ENCODE data around the gene LRRC8A.
A peak's percentile ranks its signal among the peaks of the same experiment; 100 is the strongest.

The LRRC8A gene

GRCh38 chr9:128902351-128903078, 20.6 kb downstream of the LRRC8A start:
- no peak for DNase-seq (ENCODE audit: low spot score)

GRCh38 chr9:128903079-128903461, 21.1 kb downstream of the LRRC8A start:
- DNase-seq (ENCODE audit: low spot score) = no peak

- DNase-seq (ENCODE audit: low spot score) = no peak
Measured at GRCh38 chr9:128903871-128904620, 22.1 kb downstream of the LRRC8A start.

- DNase-seq (ENCODE audit: low spot score) = no peak
Measured at GRCh38 chr9:128905964-128906363, 24.0 kb downstream of the LRRC8A start.

GRCh38 chr9:128906741-128907140, 24.8 kb downstream of the LRRC8A start:
- no peak for DNase-seq (ENCODE audit: low spot score)

GRCh38 chr9:128908372-128908771, 26.4 kb downstream of the LRRC8A start:
- DNase-seq (ENCODE audit: low spot score) = no peak

GRCh38 chr9:128909859-128910258, 27.9 kb downstream of the LRRC8A start:
- no peak for DNase-seq (ENCODE audit: low spot score)

- DNase-seq (ENCODE audit: low spot score) = no peak
Measured at GRCh38 chr9:128910906-128911305, 29.0 kb downstream of the LRRC8A start.

- no peak for DNase-seq (ENCODE audit: low spot score)
Measured at GRCh38 chr9:128911529-128912035, 29.6 kb downstream of the LRRC8A start.

- DNase-seq (ENCODE audit: low spot score) = no peak
Measured at GRCh38 chr9:128912270-128912853, 30.4 kb downstream of the LRRC8A start.

GRCh38 chr9:128913048-128913900, 31.3 kb downstream of the LRRC8A start:
- DNase-seq (ENCODE audit: low spot score) = no peak

- no peak for DNase-seq (ENCODE audit: low spot score)
Measured at GRCh38 chr9:128913995-128914772, 32.3 kb downstream of the LRRC8A start.

- DNase-seq (ENCODE audit: low spot score) = no peak
Measured at GRCh38 chr9:128916204-128916603, 34.3 kb downstream of the LRRC8A start.

GRCh38 chr9:128916745-128917144, 34.8 kb downstream of the LRRC8A start:
- no peak for DNase-seq (ENCODE audit: low spot score)

- peak; percentile 73 for DNase-seq (ENCODE audit: low spot score)
Measured at GRCh38 chr9:128917151-128917849, 35.4 kb downstream of the LRRC8A start.

- no peak for DNase-seq (ENCODE audit: low spot score)
Measured at GRCh38 chr9:128918921-128919320, 37.0 kb downstream of the LRRC8A start.

- DNase-seq (ENCODE audit: low spot score) = no peak
Measured at GRCh38 chr9:128919402-128920089, 37.6 kb downstream of the LRRC8A start.

GRCh38 chr9:128920381-128921058, 38.6 kb downstream of the LRRC8A start, which contains the start of gene PHYHD1:
PHYHD1 (plus strand) TSS chr9:128920982; CDS start chr9:128922324, 1,342 bp downstream.
- peak; percentile 80 for DNase-seq (ENCODE audit: low spot score)
